ENCODE data around the gene RDM1. TPM values are rescaled to one million over a fixed set of nuclear protein-coding genes. Genes with fewer than 3 reads are reported as not detected.
A peak's percentile ranks its signal among the peaks of the same experiment; 100 is the strongest.

The RDM1 gene
- total RNA-seq, 6 experiments from 2014 or later, result 0.23 to 0.76 (median 0.53) TPM; not detected in 2

GRCh38 chr17:35890774-35891155 lies 39.8 kb downstream of the RDM1 start:
- Mint-ChIP-seq H3K36me3 (ENCODE audit: low read depth) (no peaks in the 10 kb centered on the region), H3K9me3 (no peaks in the 10 kb centered on the region), H3K27me3 (ENCODE audit: insufficient read depth) (peaks cover 4% of the 10 kb centered on the region), H3K27ac (no peak overlapping the region), H3K4me1 (ENCODE audit: low read depth) (peaks cover 25% of the 10 kb centered on the region), H3K4me3 (no peak overlapping the region)
- TF ChIP-seq CTCF (IDR thresholded peaks at IDR 0.05), result no peak
- no peak for DNase-seq

GRCh38 chr17:35889818-35890773 lies 40.5 kb downstream of the RDM1 start:
- TF ChIP-seq CTCF (IDR thresholded peaks at IDR 0.05), result no peak
- Mint-ChIP-seq H3K36me3 (ENCODE audit: low read depth) (no peaks in the 10 kb centered on the region), H3K27me3 (ENCODE audit: insufficient read depth) (peaks cover 4% of the 10 kb centered on the region), H3K9me3 (no peaks in the 10 kb centered on the region), H3K4me1 (ENCODE audit: low read depth) (peaks cover 19% of the 10 kb centered on the region), H3K4me3 (peak overlapping the region; percentile 1; the same call in 1 of the 2 replicates), H3K27ac (no peak overlapping the region)
- peak; percentile 23 for DNase-seq

- DNase-seq, result no peak
- Mint-ChIP-seq H3K9me3 (no peaks in the 10 kb centered on the region), H3K27me3 (ENCODE audit: insufficient read depth) (peaks cover 6% of the 10 kb centered on the region), H3K27ac (no peak overlapping the region), H3K4me1 (ENCODE audit: low read depth) (peaks cover 18% of the 10 kb centered on the region), H3K4me3 (no peak overlapping the region), H3K36me3 (ENCODE audit: low read depth) (no peaks in the 10 kb centered on the region)
- no peak for TF ChIP-seq CTCF (IDR thresholded peaks at IDR 0.05)
Measured at GRCh38 chr17:35889241-35889640, 41.3 kb downstream of the RDM1 start.

- H3K4me1 Mint-ChIP-seq (ENCODE audit: low read depth), result peaks cover 25% of the 10 kb centered on the region
- H3K36me3 Mint-ChIP-seq (ENCODE audit: low read depth), result no peaks in the 10 kb centered on the region
- no peak within 1 kb of the TSS for H3K27ac Mint-ChIP-seq
- peaks cover 1% of the 10 kb centered on the region for H3K27me3 Mint-ChIP-seq (ENCODE audit: insufficient read depth)
- DNase-seq, result peak; percentile 9
- no peak for TF ChIP-seq CTCF (IDR thresholded peaks at IDR 0.05)
- H3K4me3 Mint-ChIP-seq, result peak within 1 kb of the TSS; percentile 30; the same call in 1 of the 2 replicates
- no peaks in the 10 kb centered on the region for H3K9me3 Mint-ChIP-seq
Measured at GRCh38 chr17:35879773-35880654, 50.6 kb downstream of the RDM1 start, which contains the start of gene CCL5. Gene CCL5, minus strand, starts transcription at chr17:35880360.

GRCh38 chr17:35878361-35878760 lies 52.2 kb downstream of the RDM1 start:
- Mint-ChIP-seq H3K27me3 (ENCODE audit: insufficient read depth) (no peaks in the 10 kb centered on the region; the same call in 1 of the 2 replicates), H3K27ac (no peak overlapping the region), H3K9me3 (no peaks in the 10 kb centered on the region), H3K36me3 (ENCODE audit: low read depth) (no peaks in the 10 kb centered on the region), H3K4me1 (ENCODE audit: low read depth) (peaks cover 27% of the 10 kb centered on the region), H3K4me3 (no peak overlapping the region)
- DNase-seq, result no peak
- no peak for TF ChIP-seq CTCF (IDR thresholded peaks at IDR 0.05)

Measured in HFFc6 (cell line).